Stimulated activated CD8-positive, alpha-beta memory T cell treated with anti-CD3 and anti-CD28 coated beads, Interleukin-12 subunit alpha, Interleukin-12 subunit beta, amount 100 ng/mL, for 4 hours (primary cell): Measurements from ENCODE around the gene SUGP2.
A peak's percentile ranks its signal among the peaks of the same experiment; 100 is the strongest.

ENCODE experiments used
- DNase-seq: peaks from one replicate; pipeline ENCODE4 v3.0.0-alpha.2; 2020; ENCODE audit warnings: low read depth

SUGP2 gene

DNA sequence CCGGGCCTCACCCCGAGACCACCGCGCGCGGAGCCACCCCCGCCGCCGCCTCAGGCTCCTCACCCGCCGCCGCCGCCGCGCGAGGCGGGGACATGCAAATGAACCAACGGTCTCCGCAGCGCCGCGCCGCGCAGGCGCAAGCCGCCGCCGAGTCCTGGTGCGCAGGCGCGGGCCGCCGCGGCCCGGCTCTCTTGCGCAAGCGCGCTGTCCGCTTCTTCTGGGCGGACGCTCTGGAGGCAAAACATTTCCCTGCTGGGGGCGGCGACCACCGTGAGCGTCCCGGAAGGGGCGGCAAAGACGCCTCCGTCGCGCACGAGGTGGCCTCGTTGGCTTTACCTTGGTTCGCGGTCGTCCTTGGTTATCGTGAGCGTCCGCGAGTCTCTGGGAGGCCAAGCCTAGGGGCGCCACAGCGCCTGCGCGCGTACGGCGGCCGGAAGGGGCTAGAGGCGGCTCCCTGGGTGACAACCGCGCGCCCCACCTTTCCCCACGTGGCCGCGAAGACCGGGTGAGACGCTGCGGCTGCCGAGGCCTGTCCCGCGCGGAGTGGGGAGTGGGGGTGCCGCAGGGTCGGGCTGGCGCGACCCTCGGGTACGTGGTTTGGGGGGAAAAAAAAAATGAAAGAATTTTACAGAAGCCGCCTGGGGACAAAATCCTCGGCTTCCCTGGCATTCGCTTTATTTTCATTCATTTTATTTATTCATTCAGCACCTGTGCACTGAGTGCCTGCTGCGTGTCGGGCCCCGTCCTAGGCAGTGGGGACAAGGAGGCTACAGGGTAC, at the start of gene SUGP2, which contains the start of gene ARMC6:
Gene SUGP2, minus strand, starts transcription at position 92 of the 778 bp plus-strand sequence. CDS start 2,446 bp downstream, outside the sequence.
Gene ARMC6, plus strand, starts transcription at position 178 of the 778 bp plus-strand sequence. CDS start 607 bp downstream, outside the sequence.
- DNase-seq = peak; percentile 89

DNA sequence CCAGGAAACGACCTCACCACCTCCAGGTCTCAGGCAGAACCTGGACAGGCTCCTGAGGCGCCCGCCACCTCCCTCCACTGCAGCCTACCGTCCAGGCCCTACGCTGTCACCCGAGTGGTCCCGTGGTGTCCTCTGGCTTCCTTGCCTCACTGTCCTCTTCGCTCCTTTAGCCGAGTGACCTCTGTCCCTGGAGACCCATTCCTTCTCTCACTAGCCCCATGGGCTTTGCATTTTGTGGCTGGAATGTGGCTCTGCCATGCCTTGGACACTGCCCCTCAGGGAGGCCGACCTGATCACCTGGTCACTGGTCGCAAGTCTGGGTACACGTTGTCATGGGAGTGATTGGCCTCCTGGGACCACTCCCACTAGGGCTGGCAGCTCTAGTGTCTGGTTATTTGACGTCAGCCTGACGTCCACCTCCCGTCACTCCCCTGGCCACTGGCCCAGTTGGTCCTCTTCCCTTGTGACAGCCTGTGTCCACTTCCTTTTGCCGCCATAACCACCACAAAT, 48.4 kb upstream of the SUGP2 start:
- DNase-seq = no peak

DNA sequence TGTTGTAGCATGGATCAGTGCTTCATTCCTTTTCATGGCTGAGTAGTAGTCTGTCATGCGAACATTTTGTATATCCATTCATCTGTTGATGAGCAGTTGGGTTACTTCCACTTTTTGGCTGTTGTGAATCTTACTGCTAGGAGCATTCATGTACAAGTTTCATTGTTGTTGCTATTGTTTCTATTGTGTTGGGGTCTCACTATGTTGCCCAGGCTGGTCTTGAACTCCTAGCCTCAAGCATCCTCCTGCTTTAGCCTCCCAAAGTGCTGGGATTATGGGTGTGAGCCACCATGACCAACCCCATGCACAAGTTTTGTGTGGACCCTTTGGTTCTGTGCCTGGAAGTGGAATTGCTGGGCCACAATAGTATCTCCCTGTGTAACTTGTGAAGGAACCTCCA, 46.3 kb upstream of the SUGP2 start:
- DNase-seq = no peak

DNA sequence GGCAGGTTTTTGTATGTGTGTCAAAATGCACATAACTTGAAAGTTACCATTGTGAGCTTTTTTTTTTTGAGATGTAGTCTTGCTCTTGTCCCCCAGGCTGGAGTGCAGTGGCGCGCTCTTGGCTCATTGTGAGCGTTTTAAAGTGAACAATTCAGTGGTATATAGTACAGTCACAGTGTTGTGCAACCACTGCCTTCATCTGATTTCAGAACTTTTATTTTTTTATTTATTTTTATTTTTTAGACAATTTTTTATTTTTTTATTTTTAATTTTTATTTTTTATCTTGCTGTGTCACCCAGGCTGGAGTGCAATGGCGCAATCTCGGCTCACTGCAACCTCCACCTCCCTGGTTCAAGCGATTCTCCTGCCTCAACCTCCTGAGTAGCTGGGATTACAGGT, 45.5 kb upstream of the SUGP2 start:
- DNase-seq = no peak

DNA sequence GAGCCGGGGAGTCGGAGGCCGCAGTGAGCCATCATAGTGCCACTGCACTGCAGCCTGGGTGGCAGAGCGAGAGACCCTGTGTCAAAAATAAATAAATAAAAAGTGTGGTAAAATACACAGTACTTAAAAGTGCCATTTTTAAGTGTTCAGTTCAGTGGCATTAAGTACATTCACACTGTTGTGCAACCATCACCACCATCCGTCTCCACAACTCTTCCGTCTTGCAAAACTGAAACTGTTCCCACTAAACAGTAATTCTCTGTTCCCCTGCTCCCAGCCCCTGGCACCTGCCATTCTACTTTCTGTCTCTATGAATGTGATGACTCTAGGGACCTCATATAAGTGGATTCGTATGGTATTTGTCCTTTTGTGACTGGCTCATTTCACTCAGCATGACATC, 43.8 kb upstream of the SUGP2 start:
- no peak for DNase-seq

DNA sequence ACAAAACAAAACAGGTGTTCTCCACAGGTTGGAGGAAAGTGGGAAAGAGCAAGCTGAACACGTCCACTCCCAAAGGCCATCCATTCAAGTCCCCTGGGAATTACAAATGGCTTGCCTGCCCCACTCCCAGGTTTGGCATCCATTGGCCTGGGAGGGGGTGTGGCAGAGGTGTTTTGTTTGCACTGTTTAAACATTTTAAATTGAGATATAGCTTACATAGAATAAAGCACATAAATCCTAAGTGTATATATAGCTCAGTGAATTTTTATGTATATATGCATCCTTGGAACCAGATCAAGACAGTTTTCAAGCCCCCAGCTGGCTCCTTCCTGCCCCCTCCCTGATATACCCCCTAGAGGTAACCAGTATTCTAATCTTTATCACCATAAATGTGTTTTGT, 43.2 kb upstream of the SUGP2 start:
- DNase-seq = no peak

DNA sequence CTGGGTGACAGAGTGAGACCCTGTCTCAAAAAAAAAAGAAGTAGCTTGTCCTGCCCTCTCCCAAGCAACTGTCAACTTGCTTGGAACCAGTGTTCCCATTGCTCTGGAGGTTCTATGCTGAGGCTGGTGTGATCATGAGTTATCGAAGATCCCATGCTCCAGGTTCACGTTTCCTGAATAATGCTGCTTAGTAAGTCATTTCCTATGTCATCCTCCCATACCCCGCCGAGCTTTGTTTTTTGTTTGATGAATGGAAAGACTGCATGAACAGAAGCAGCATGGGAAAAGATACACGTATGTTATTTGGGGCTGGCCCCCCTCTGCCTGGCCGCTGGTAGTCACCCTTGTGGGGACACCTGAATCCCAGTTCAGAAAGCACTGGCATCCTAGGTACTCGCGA, 41.8 kb upstream of the SUGP2 start:
- DNase-seq = no peak

DNA sequence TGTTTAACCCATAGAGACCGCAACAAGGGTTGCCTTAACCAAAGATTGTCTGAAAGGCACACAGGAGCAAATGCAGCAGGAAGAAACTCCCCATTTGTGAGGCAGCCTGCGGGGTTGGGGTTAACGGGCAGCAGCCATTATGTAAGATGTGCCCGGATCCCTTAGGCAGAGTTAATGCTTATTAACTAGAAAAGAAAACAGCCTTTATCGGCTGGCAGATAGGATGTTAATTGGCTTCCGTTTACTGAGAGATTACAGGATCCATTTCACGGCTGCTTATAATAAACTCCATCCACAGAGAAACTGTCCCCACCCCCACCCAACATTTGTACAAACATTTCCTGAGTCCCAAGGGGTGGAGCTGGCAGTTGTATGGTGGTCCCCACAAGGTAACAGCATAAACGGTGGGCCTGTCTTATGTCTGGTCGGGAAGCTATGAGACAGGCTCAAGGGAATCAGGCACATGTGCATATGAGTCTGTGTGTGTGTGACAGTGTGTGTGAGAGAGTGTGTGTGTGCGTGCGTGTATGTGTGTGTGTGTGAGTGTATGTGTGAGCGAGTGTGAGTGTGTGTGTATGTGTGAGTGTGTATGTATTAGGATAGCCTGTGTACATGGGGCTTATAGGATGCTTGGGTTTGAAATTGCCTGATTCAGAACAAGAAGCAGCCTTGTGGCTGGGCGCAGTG, 41.0 kb upstream of the SUGP2 start:
- no peak for DNase-seq

DNA sequence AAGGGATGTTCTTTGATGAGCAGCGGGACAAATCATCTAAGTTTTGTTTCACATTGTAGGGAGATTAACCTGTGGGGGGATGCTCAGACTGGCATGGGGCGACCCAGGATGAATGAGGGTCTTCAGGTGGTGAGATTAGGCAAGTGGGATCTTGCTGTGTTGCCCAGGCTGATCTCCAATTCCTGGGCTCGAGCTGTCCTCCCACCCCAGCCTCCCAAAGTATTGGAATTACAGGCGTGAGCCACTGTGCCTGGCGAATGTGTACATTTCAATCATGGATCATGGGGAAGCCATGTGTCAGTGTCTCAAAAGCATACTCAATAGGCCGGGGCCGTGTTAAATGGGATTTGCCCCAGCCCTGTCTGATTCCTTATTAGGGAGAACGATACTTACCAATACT, 38.6 kb upstream of the SUGP2 start:
- no peak for DNase-seq

DNA sequence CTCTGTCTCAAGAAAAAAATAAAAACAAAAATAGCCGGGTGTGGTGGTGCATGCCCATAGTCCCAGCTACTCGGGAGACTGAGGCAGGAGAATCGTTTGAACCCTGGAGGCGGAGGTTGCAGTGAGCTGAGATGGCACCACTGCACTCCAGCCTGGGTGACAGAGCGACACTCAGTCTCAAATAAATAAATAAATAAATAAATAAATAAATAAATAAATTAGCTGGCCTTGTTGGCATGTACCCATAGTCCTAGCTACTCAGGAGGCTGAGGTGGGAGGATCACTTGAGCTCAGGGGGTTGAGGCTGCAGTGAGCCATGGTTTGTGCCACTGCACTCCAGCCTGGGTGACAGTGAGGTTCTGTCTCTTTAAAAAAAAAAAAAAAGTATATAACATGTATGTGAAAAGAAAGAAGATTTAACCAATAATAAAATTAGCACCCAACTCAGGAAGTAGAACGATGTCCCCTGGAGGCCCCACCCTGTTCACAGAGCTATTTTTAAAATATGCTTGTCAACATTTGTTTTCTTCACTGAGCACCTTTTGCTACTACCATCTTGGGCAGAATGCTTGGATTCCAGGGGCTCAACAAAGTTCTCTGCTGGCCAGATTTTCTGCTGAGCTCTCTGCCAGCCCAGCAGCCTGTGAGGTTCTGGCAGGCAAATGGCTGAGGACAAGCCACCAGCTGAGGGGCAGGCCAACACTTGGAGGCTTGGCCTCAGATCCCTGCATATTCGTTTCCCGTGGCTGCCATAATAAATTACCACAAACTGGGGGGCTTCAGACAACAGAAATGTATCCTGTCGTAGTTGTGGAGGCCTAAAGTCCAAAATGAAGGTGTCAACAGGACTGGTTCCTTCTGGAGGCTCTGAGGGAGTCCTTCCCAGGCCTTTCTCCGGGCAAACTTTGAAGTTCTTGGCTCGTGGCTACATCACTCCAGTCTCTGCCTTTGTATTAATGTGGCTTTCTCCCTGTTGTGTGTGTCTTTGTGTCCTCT, 35.6 kb upstream of the SUGP2 start:
- DNase-seq = no peak

DNA sequence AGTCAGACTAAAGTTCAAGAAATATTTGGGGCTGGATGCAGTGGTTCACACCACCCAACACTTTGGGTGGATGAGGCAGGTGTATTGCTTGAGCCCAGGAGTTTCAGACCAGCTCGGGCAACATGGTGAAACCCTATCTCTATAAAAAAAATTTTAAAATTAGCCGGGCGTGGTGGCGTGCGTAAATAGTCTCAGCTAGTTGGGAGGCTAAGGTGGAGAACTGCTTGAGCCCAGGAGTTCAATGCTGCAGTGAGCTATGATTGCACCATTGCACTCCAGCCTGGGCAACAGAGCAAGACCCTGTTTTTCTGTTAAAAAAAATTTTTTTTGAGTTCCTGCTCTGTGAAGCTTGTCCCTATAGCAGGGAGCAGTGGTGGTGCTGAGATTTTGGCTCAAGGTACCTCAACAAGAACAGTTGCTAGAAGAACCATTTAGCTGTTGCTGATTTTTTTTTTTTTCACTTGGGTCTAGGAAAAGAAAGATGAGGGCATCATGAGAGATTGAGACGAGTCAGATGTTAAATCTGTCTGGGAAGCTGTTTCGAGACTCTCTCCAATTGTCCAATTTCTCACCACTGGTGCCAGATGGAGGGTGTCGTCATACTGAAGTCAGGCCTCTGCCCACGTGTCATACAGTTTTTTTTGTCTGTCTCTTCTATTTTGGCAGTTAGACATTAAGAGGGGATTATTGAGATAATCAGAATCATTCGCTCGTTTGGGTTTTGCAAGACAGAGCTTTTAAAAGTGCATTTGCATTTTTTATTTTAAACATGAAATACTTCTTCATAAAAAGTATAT, 34.2 kb upstream of the SUGP2 start:
- no peak for DNase-seq

DNA sequence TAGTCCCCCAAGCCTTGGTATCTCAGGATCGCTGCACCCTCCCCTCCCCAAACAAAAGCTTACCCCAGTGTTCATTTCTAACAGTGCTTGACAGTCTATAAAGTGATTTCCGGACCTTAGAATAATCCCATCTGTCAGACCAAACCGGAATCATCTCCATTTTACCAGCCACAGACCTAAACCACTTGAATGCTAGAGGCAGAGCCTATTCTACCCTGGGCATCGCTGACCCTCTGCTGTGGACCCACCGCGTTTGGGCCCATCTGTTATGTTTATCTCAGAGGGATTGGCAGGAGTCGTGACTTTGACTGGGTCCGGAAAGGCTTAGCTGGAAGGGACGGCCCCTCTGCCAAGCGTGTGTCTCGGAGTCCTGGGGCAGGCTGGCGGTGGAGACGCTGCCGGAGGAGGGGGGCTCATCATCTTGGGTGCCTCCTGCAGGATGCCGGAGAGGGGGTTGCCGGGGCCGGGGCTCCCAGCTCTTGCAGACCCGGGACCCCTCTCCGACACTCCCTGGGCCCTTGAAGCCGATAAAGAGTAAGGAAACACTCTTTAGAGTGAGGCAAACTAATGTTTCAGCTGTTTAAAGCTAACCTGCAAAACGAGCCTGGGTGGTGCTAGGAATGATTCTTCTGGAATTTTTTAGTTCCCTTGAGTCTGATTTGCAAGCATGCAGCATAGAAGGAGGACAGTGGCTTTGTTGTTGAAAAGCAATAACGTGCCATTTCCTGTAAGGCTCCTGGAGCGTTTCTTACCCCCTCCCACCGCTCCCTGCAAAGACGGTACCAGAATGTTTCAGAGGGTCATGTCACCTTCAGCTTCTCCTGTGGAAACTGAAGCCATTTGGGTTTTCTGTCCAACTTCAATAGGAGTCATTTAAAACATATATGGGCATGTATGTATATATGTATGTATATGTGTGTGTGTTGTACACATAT, 31.8 kb upstream of the SUGP2 start:
- peak; percentile 11 for DNase-seq

DNA sequence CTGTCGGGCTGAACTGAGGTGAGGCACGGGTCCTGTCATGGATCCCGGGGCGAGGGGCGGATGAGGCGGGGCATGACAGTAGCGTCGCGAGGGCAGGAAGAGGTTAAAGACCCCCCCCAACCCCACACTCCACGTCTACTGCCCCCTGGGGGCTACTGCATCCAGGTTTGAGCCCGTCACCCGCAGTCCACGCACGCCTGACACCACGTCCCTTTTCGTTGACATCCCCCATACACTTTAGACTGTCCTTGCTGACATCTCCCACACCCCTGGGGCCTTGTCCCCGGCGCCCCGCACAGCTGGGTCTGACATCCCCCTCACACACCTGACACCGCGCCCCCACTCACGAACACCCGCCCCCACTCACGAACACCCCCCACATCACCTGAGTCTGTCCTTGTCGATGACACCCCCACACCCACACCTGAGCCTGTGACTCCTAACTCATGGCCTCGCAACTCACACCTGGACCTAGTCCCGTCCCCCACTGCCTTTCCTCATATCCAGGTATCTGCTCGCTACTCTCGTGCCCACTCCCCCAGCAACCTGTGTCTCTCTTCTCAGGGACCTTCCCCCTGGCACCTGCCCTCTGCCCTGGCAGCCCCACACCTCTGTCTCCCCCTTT, 30.9 kb upstream of the SUGP2 start:
- DNase-seq = no peak

DNA sequence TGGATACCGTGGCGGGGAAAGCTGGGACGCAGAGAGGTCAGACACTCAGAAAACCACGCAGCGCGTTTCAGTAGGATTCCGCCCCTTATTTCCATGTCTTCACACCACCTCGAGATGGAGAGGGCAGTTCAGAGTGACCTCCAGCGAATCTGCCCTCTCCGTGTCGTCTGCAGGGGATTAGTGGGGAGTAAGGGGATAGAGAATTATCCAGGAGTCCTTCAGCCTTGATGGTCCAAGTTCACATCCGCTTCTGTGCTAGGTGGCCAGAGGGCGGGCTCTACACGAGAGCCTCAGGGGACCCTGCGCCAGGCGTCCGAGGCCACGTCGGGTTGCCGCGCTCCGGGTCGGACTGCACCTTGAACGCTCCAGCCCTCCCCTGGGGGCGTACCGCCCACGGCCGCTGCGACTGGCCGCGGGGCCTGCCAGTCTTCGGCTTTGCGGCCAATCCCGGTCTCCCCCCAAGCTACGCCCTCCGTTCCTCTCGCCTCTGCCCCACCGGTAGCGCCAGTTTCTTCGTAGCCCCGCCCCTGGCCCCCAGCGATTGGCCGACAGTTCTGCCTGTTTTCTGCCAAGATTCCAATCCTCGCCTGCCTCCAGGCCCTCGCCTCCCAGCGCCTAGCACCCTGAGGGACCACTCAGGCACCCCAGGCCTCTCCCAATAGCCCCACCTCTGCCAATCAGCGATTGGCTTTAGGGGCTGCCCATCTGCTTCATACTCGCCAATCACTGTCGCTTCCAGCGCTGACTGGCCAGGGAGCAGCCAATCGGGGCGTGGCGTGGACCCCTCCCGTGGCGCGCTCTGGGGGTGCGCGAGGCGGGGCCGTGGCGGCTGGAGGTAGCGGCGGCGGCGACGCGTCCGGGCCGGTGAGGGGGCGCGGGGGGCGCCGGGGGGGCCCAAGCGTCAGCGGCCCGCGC, 30.1 kb upstream of the SUGP2 start, which contains the start of gene SLC25A42:
Gene SLC25A42, plus strand, starts transcription at position 812 of the 915 bp plus-strand sequence. CDS start 32,131 bp downstream, outside the sequence.
- peak; percentile 97 for DNase-seq

DNA sequence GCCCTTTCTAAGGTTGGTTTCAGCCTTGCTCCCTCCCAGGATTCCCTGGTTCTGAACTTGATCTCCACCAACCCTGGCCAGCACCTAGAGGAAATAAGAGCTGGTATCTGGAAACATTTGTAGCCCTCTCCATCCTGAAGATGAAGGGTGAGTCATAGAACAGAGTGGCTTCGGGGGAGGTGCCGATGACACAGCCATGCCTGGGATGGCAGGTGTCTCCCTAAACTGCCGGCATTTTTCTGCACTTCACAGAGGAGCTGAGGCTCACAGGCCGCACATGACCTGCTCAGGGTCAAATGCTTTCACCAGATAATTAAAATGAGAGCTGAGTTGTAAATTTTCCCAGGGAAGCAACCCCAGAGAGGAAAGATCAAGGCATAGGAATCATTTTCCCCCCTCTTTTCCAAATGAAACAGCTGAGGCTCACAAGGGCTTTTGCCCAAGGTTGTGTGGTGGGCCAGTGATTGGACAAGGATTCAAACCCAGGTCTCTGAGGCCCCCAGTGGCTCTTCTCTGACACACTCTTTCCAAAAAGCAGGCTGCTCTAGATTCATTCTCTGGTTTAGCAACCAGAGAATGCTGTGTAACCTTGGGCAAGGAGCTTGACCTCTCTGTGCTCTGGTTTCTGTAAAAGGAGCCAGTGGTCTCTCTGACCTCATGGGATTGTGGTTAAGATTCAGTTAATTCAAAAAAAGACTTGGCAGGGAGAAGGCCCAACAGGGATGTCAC, 29.3 kb upstream of the SUGP2 start:
- DNase-seq = no peak

DNA sequence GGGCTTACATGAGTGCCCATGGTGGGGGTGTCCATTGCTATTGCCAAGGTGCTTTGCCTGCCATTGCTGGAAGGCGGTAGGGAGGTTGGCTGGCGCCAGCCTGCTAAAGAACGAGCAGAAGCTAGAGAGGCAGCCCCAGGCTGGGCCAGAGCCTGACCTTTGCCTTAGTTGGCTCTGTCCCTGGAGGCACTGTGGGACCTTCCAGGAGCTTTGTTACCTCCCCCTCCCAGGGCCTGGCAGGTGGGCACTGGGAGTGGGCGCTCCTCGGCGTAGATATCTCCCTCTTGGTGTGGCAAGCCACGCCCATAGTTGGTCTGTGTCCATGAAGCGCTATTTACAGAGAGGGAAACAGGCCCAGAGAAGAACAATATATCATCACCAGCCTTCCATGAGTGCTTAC, 28.2 kb upstream of the SUGP2 start:
- no peak for DNase-seq

DNA sequence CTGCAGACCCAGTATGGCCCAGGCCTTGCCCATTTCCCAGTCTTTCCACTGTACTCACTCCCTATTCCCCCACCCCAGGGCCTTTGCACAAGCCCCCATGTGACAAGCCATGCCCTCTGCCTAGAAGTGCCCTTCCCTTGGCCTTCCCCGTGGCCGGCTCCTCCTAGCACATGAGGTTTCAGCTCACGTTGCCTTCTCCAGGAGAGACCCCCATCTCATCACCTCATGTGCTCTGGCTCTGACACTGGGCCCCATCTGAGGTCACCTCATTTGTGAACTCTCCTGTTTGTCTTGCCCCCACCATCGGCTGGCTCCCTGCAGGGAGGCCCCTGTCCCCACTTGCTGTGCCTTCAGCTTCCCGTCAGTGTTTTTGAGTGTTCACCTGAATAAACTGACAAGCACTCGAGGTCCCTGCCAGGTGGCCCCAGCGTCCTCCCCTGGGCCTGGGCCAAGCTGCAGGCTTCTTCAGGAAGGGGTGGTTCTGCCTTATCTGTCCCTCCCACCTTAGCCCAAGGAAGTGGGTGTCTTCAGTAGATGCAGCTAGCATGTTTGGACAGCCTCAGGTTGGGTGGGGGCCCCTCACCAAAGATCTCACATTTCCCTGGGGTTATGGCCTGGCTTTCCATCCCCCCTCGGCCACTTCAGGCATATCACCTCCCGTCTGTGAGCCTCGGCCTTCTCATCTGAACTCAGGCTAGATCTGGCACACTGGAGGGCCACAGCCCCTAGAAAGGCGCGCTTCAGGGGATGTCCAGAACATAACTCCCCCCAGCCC, 26.7 kb upstream of the SUGP2 start:
- no peak for DNase-seq
